AG04450 (cell line): ENCODE data around the gene MEF2A. TPM values are rescaled to one million over a fixed set of nuclear protein-coding genes. Genes with fewer than 3 reads are reported as not detected.

ENCODE experiments used
- CTCF ChIA-PET: fragments of 300-600, 350-600 bp; formaldehyde crosslinking; extraction: SDS; loops from one replicate; lab custom pipeline; 2022; ENCODE audit warnings: antibody characterized with exemption, inconsistent platforms; lab: Charles Lee
- POLR2A ChIA-PET: fragments of 350-600 bp; formaldehyde crosslinking; extraction: SDS; loops from one replicate; lab custom pipeline; 2021; ENCODE audit warnings: antibody characterized with exemption, inconsistent platforms; lab: Yijun Ruan, JAX
- DNase-seq: peaks from one replicate; pipeline ENCODE4 v3.0.0-alpha.2; 2011; ENCODE audit warnings: low read depth, low spot score
- H3K27ac ChIP-seq: one replicate; pipeline ENCODE4 v1.5.1; 2012; ENCODE audit warnings: low read depth, low read length, control low read depth
- H3K27me3 ChIP-seq: one replicate; pipeline ENCODE4 v1.6.0; 2012; ENCODE audit warnings: low read length; ENCODE audit not compliant: control insufficient read depth, insufficient read depth
- H3K4me3 ChIP-seq: 2 replicates; pipeline ENCODE4 v1.5.1; 2011; ENCODE audit warnings: mild to moderate bottlenecking, low read depth, low read length, control low read depth
- H3K9me3 ChIP-seq: 2 replicates; pipeline ENCODE4 v1.5.1; 2012; ENCODE audit warnings: low read length; ENCODE audit not compliant: control insufficient read depth, insufficient read depth
- polyA plus RNA-seq: library from polyadenylated mRNA; depleted of rRNA; stranded (reverse); fragments of >200 nt; gene quantifications from 2 replicates; pipeline ENCODE4 v1.2.3, GENCODE V29; 2011
- TF ChIP-seq, protein P1 (sequence below): IDR thresholded peaks from 2 replicates; pipeline ENCODE4 v1.5.1; 2011; ENCODE audit warnings: low read depth, low read length, control low read depth, inconsistent platforms

MEF2A gene
- polyA plus RNA-seq, 1 experiment: 40.9 TPM

DNA sequence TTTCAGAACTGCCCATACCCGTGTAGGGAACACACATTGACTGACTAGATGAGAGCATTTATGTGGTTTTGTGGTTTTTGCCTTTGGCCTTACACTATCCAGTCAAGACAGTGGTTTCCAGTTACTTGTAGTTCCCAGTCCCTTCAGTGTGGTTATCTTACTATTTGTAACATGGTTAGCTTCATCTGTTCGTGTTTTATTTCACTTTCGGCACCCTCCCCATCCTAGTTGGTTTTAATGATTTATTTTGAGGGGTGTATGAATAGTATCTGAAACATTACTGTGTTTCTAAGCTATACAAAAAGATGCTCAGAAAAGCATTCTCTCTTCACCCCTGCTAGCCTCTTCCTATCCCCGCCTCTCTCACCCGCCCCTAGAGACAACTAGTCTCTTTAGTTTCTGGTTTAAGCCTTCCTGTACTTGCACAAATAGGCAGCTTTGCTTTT, 153.3 kb downstream of the MEF2A start:
- Histone ChIP-seq H3K27me3 (no peaks in the 10 kb centered on the region), H3K4me3 (no peak overlapping the region), H3K9me3 (no peaks in the 10 kb centered on the region; the same call in 1 of the 2 replicates), H3K27ac (no peak overlapping the region)
- TF ChIP-seq, protein P1, sequence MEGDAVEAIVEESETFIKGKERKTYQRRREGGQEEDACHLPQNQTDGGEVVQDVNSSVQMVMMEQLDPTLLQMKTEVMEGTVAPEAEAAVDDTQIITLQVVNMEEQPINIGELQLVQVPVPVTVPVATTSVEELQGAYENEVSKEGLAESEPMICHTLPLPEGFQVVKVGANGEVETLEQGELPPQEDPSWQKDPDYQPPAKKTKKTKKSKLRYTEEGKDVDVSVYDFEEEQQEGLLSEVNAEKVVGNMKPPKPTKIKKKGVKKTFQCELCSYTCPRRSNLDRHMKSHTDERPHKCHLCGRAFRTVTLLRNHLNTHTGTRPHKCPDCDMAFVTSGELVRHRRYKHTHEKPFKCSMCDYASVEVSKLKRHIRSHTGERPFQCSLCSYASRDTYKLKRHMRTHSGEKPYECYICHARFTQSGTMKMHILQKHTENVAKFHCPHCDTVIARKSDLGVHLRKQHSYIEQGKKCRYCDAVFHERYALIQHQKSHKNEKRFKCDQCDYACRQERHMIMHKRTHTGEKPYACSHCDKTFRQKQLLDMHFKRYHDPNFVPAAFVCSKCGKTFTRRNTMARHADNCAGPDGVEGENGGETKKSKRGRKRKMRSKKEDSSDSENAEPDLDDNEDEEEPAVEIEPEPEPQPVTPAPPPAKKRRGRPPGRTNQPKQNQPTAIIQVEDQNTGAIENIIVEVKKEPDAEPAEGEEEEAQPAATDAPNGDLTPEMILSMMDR: no peak
- DNase-seq: peak; percentile 51
- ChIA-PET POLR2A (interaction anchor here (0.6 kb wide), 1 partner anchor 767 kb away, joined by 5 read pairs; no protein-coding TSS in a partner anchor), CTCF (interaction anchor here (1.1 to 7.9 kb wide), 3 partner anchors 15 to 447 kb away, joined by 3 to 74 read pairs (median 4); no protein-coding TSS in a partner anchor)

DNA sequence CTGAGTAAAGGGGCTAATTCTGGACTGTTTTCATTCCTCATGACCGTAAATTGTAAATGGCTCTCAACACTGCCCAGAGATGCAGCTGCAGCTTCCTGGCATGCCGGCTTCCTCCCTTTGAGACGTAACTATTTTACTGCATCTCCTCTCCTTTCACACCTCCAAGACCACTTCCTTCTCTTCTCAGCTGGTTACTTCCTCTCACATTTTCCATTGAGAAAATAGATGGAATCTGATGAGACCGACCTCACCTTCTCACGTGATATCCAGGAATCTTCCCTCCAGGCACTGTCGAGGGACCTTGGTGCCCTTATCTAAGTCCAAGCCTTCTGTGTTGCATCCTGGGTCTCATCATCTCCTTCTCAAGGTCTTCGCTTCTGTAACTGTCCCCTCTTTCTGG, 154.7 kb downstream of the MEF2A start:
- no peak overlapping the region for H3K4me3 ChIP-seq
- ChIA-PET CTCF (interaction anchor here (1.4 kb wide), 1 partner anchor 17 kb away, joined by 6 read pairs; no protein-coding TSS in a partner anchor), POLR2A (no interaction called here)
- TF ChIP-seq, protein P1: no peak
- no peak for DNase-seq
- peaks cover 7% of the 10 kb centered on the region for H3K9me3 ChIP-seq
- H3K27ac ChIP-seq: no peak overlapping the region
- H3K27me3 ChIP-seq: no peaks in the 10 kb centered on the region

DNA sequence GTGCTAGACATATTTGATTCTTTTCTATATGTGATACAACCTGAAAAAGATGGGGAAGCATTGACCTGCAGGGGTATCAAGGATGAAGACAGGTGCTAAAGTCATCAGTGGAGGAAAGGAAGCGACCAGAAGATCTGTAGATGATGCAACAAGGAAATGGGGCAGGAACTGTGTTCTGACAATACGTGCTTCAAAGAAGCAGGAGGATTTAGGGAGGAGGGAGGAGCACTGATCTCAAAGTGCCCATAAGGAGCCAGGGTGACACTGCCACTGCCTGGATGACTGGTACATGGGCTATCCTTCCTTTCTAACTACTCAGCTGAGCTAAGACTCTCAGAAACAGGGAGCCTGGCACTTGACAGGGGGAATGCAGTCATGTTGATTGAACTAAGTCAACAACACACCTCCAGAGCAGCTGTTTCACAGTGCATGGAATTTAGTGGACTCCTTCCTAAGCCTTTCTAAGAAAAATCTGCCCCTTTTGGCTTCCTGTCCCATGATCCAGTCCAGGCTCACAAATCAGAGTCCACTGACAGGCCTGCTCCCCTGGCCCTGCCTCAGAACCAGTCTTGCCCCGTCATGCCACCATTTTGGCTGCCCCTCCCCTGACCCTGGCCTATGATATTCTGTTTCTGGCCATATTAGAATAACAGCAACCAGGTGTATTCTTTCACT, 155.5 kb downstream of the MEF2A start:
- TF ChIP-seq, protein P1: no peak
- H3K27ac ChIP-seq: no peak overlapping the region
- no peak overlapping the region for H3K4me3 ChIP-seq
- no peak for DNase-seq
- H3K27me3 ChIP-seq: no peaks in the 10 kb centered on the region
- ChIA-PET POLR2A (no interaction called here), CTCF (interaction anchor here (1.4 kb wide), 1 partner anchor 17 kb away, joined by 6 read pairs; no protein-coding TSS in a partner anchor)
- H3K9me3 ChIP-seq: peaks cover 12% of the 10 kb centered on the region

DNA sequence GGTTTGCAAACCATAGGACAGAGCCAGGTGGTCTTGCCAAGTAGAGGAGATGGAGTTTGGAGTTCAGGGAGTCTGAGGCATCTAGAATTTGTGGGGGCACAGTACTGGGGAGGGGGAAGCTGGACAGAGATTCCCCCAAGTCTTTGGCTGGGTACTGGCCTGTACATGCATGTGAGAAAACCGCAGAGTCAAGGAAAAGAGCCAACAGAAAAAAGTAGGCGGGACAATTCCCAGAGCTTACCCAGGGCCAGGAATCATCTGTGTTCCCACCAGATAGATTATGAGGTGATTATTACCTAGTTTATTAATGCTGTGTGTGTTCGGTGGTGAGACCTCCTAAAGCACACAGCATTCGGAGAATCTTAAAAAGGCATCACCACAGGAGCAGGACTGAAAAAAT, 156.1 kb downstream of the MEF2A start:
- TF ChIP-seq, protein P1: no peak
- ChIA-PET CTCF (interaction anchor here (1.4 to 2.1 kb wide), 2 partner anchors 18 to 449 kb away, joined by 5 to 6 read pairs; no protein-coding TSS in a partner anchor), POLR2A (no interaction called here)
- DNase-seq: no peak
- H3K4me3 ChIP-seq: no peak overlapping the region
- H3K27me3 ChIP-seq: no peaks in the 10 kb centered on the region
- H3K27ac ChIP-seq: no peak overlapping the region
- H3K9me3 ChIP-seq: peaks cover 12% of the 10 kb centered on the region

- ChIA-PET CTCF (interaction anchor here (2.1 kb wide), 1 partner anchor 450 kb away, joined by 5 read pairs; no protein-coding TSS in a partner anchor), POLR2A (no interaction called here)
- no peaks in the 10 kb centered on the region for H3K27me3 ChIP-seq
- TF ChIP-seq, protein P1: no peak
- H3K27ac ChIP-seq: no peak overlapping the region
- DNase-seq: no peak
- no peak overlapping the region for H3K4me3 ChIP-seq
- peaks cover 12% of the 10 kb centered on the region for H3K9me3 ChIP-seq
Observed at GRCh38 chr15:99722406-99722805, 156.6 kb downstream of the MEF2A start.
